ENCODE measurements around the gene NT5DC3. TPM values are rescaled to one million over a fixed set of nuclear protein-coding genes. Genes with fewer than 3 reads are reported as not detected.
A peak's percentile ranks its signal among the peaks of the same experiment; 100 is the strongest.

The NT5DC3 gene
- total and polyA plus RNA-seq, 4 donors = 1.3 to 9.0 (median 4.4) TPM

- peak; percentile 14 to 66 for TF ChIP-seq JUND (IDR thresholded peaks at IDR 0.05)
- TF ChIP-seq FOXA2 (IDR thresholded peaks at IDR 0.05) = no peak
- TF ChIP-seq YY1 (IDR thresholded peaks at IDR 0.05) = peak; percentile 15
- TF ChIP-seq REST (IDR thresholded peaks at IDR 0.05) = no peak
- TF ChIP-seq RXRA (IDR thresholded peaks at IDR 0.05) = peak; percentile 30 to 66
- TF ChIP-seq NR2F2 (IDR thresholded peaks at IDR 0.05) = peak; percentile 31
- peak overlapping the region in 1 of 2 donors; percentile 70 for H3K27ac ChIP-seq (ENCODE audit: low read depth in 1 of 2, low read length in 2 of 2)
- H3K4me1 ChIP-seq (ENCODE audit: control insufficient read depth in 4 of 4, insufficient read depth in 4 of 4, low read length in 3 of 4) = peaks cover 5 to 28% (median 24%) of the 10 kb centered on the region in 4 donors
- H3K36me3 ChIP-seq (ENCODE audit: control insufficient read depth in 4 of 4, insufficient read depth in 3 of 4, low read depth in 1 of 4, low read length in 3 of 4) = peaks cover 0 to 5% (median 3%) of the 10 kb centered on the region in 4 donors
- H3K4me3 ChIP-seq (ENCODE audit: low read depth in 1 of 3, low read length in 3 of 3) = no peak overlapping the region
- H3K27me3 ChIP-seq (ENCODE audit: control insufficient read depth in 4 of 4, insufficient read depth in 4 of 4, low read length in 3 of 4) = no peaks in the 10 kb centered on the region
- 35% methylated on average over 4 of the region's 4 CpGs for WGBS
- no peaks in the 10 kb centered on the region for H3K9me3 ChIP-seq (ENCODE audit: control insufficient read depth in 4 of 4, low read length in 3 of 4)
- DNase-seq (ENCODE audit: low spot score) = no peak
- H3K9ac ChIP-seq (ENCODE audit: low read depth in 1 of 2, low read length in 2 of 2) = no peak overlapping the region
These were observed 55.6 kb downstream of the NT5DC3 start for GRCh38 chr12:103785243-103786031.

GRCh38 chr12:103783744-103784664 lies 57.0 kb downstream of the NT5DC3 start:
- Histone ChIP-seq H3K9ac (ENCODE audit: low read depth in 1 of 2, low read length in 2 of 2) (no peak overlapping the region), H3K4me1 (ENCODE audit: control insufficient read depth in 4 of 4, insufficient read depth in 4 of 4, low read length in 3 of 4) (peaks cover 5 to 28% (median 24%) of the 10 kb centered on the region in 4 donors), H3K9me3 (ENCODE audit: control insufficient read depth in 4 of 4, low read length in 3 of 4) (no peaks in the 10 kb centered on the region), H3K4me3 (ENCODE audit: low read depth in 1 of 3, low read length in 3 of 3) (no peak overlapping the region), H3K27ac (ENCODE audit: low read depth in 1 of 2, low read length in 2 of 2) (peak overlapping the region in 1 of 2 donors; percentile 45), H3K27me3 (ENCODE audit: control insufficient read depth in 4 of 4, insufficient read depth in 4 of 4, low read length in 3 of 4) (no peaks in the 10 kb centered on the region), H3K36me3 (ENCODE audit: control insufficient read depth in 4 of 4, insufficient read depth in 3 of 4, low read depth in 1 of 4, low read length in 3 of 4) (peaks cover 0 to 14% (median 8%) of the 10 kb centered on the region in 4 donors)
- no peak for DNase-seq (ENCODE audit: low spot score)
- TF ChIP-seq ZBTB33 (IDR thresholded peaks at IDR 0.05) (no peak), EGR1 (IDR thresholded peaks at IDR 0.05; ENCODE audit: low read depth in 2 of 2) (no peak), JUND (IDR thresholded peaks at IDR 0.05) (no peak), TAF1 (conservative IDR thresholded peaks at IDR 0.05) (no peak), RAD21 (IDR thresholded peaks at IDR 0.05) (peak; percentile 50 to 75), HNF4G (IDR thresholded peaks at IDR 0.05) (no peak), GABPA (IDR thresholded peaks at IDR 0.05 in 1 of 2, conservative IDR thresholded peaks at IDR 0.05 in 1 of 2) (no peak), SP1 (IDR thresholded peaks at IDR 0.05) (no peak), CTCF (IDR thresholded peaks at IDR 0.05; ENCODE audit: low read depth, low read length, missing input control) (peak; percentile 26), FOXA2 (IDR thresholded peaks at IDR 0.05) (no peak)
- WGBS = 76% methylated on average over 5 of the region's 5 CpGs
